ENCODE measurements around the gene C10orf105.

C10orf105 gene

DNA sequence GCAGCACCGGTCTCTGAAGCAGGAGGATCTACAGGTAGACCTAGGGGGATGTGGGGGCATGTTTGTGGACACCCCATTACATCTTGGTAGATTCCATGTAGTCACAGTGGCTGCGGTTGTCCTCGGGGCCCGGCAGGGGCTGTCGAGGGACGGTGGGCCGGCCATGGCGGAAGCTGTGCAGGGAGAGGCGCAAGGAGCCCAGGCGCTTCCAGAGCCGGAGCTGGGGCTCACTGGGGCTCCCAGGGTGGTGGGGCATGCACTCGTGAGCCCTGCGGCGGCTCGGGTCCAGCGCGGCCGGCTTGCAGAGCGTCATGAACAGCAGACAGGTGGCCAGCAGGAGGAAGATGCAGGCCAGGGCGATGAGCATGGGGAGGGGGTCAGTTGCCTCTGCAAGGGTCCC lies 3.7 kb downstream of the C10orf105 start:
- DNase-seq = no peak

DNA sequence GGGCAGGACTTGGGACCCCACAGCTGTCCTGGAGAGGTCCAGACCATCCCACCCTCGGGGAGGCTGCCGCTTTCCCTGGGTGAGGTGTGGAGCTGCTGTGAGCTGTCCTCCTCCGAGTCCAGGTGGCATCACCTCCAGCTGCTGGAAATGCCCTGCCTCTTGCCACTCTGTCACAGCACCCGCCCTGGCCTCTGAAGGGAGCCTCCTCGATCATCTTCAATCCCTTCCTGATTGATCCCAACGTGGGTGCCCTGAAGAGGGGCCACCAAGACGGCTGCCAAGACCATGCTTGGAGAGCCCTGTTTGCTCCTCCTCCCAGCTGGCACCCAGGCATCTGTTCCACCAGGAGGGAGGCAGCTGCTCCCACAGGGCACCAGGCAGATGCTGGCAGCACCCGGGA lies 4.6 kb downstream of the C10orf105 start:
- no peak for DNase-seq

DNA sequence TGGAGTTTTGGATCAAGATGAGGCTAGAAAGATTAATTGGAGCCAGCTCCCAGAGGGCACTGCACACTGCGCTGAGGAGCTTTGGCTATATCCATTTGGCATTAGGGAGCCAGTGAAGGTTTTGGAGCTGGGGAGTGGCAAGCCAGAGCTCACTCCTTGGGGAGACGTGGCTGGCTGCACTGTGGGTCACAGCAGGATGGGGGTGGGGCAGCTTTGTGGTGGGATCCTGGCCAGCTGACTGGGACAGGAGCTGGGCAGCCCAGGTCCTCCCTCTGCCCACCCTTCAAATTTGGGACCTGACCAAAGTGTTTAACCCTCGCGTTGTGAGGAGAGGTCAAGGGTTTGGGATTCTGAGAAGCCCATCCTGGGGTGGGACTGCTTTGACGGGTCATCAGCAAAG lies 5.0 kb downstream of the C10orf105 start:
- no peak for DNase-seq

DNA sequence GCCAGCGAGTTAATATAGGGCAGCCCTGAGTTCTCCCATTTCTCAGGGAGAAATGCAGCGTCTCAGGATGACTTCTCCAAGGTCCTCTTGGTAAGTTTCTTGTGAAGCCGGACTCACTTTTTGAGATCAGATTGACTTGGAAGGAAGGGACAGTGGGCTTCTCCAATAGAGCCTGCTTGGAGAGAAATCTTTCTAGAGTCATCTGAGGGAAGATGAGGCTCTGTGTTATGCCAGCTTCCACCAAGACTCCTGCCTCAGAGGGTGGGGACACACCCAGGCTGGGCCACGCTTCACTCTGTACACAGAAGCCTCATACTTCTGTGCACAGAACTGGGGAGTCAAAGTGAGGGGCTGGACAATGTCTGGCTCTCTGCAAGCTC lies 5.6 kb downstream of the C10orf105 start:
- DNase-seq = no peak

DNA sequence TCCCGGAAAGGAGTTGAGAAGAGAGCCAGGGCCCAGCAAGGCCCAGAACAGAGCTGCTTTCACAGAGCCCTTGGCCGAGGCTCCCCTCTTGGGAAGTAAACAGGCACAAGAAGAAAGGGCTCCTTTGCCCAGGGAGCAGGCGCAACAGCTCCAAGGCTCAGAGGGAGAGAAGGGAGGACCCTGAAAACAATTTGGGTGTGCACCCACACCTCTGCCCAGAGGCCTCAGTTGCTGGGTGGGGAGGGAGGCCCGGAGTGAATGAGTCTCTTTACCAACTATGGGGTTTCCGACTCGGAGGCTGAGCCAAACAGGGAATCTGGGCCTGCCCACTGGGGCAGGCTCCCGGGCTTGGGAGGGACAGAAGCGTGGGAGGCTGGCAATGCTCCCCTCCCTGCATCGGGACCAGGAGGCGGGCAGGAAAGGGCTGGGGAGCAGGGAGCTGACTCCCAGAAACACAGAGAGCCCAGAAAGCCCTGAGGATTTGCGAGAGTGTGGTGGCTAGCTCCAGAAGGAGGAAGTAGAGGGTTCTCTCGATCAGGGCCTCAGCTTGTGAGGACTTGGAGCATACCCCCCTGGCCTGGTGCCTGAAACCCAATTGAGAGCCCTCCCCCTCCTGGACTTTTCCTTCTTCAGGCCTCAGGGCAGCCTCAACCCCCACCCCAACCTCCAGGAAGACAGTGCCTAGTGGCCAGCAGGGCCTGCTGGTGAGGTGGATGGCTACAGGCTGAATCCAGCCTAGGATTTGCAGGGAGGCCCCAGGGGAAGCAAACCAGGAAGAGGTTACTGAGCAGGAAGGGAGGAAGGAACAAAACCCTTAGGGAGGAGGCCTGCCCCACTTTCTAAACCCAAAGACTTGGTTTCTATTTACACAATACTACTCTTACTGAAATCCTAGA lies 6.2 kb downstream of the C10orf105 start:
- peak; percentile 40 for DNase-seq

DNA sequence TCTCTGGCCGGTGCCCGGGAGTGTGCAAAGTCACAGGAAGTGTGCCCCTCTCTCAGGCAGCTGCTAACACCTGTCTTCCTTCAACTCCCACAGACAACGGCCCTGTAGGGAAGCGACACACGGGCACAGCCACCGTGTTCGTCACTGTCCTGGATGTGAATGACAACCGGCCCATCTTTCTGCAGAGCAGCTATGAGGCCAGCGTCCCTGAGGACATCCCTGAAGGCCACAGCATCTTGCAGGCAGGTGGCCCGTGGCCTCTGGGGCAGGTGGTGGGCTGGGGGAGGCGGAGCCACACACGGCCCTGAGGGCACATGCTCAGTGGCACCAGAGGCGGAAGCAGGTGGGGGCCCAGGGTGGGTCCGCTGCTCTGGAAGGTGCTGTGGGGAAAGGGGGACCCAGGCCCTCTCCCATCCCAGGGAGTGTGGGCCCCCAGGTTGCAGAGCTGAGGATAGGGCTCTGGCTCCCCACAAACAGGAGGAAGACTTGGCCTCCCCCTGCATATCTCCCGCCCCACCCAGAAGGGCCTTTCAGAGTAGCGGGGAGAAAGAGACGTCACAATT lies 6.9 kb downstream of the C10orf105 start:
- no peak for DNase-seq

DNA sequence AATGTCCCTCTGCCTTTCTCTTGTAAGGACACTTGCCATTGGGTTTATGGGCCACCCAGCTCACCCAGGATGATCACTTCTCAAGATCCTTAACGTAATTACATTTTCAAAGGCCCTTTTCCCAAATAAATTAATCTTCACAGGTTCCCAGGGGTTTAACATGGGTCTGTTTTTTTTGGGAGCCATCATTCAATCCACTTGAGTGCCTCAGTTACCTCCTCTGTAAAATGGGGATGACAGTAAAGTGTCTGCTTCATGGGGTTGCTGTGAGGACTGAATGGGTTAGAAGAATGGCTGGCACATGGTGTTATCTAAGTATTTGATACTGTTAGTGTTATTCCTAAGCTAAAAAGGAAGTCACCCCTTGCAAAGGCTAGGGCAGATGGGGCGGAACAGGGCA lies 7.4 kb downstream of the C10orf105 start:
- DNase-seq = no peak

DNA sequence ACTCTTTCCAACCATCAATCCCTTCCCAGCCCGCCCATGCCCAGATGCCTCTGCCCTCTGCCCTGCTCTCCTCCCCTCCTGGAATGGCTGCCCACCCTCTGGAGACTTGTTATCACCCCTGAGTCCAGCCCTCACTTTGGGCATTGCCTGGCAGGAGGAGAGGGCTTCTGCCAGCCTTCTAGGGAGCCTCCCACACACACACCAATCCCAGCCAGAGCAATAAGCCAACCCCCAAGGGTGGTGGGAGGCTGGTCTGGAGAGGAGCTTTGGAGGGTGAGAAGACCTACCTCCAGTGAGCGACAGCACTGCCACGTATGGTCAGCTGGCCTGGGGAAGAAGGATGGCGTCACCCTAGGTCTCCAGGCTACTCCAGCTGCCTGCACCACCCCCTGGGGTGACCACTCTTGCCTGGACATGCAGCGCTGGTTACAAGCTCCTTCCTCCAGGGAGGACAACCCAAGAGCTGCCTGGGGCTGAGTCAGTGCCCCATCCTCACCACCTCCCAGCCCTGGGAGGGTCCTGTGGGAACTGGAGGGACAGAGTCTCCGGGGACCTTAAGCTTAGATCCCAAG lies 8.4 kb downstream of the C10orf105 start:
- DNase-seq = no peak

DNA sequence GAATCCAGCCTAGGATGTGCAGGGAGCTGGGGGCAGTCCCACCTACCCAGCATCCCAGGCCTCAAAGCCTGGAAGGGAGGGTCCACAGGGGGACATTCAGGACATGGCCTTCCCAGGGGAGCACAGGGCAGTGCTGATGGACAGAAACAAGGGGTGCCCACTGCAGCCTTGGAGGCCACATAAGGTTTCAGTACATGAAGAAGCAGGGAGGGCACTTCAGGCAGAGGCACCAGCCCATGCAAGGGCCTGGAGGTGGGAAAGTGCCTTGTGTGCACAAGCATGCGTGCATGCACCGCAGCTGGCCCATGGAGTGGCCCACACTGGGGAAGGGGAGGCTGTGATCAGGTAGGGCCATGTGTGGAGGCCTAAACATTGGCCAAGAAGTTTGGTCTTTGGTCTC lies 9.1 kb downstream of the C10orf105 start:
- DNase-seq = no peak

DNA sequence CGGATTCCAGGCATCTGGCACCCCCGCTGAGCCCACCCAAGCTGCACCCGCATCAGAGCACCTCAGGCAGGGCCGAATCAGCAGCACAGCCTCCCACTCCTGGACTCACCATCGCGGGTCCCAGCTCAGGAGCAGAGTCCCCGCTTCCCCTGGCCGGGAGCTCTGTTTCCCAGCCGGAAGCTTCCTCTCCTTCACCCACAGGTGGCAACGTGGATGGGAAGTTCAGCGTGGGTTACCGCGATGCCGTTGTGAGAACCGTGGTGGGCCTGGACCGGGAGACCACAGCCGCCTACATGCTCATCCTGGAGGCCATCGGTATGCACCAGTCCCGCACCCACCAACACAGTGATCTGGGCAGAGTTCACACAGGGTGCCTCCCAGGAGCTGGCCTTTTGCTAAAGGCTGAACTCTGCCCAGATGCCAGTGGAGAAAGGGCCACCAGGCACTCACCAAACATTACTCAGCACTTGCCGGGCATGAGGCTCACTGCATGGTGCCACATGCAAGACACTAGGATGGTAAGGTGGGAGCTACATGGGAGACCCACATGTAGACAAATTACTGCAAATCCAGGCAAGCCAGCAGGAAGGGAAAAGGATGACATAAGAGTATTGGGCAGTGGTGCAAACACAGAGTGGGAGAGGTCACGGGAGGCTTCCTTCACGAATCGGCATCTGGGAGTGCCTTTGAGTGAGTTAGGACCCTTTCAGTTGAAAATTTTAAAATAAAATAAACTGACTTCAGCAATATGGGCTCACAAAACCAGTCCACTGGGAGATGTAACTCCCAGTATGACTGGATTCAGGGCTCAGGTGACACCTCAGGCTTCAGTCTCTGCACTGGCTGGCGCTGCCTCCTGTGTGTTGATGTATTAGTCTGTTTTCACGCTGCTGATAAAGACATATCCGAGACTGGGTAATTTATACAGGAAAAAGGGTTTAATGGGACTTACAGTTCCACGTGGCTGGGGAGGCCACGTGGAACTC lies 10.4 kb downstream of the C10orf105 start:
- DNase-seq = no peak

DNA sequence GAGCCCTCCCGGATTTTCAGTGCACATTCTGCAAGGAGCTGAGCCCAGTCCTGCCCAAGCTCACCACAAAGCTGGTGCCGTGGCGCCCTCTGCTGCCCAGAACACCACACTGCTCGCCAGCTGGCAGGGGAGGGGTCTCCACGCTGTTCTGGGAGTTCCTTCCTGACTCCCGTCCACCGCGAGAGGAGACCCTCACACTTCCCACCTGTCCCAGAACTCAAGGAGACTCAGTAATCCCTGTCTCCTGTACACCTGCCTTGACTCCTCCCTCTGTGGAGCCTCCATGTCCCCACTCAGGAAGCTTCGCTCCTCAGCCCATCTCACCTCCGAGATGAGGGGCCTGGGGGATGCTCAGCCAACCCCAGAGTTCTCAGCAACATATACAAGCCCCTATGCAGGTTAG lies 11.3 kb downstream of the C10orf105 start:
- peak; percentile 91 for DNase-seq

DNA sequence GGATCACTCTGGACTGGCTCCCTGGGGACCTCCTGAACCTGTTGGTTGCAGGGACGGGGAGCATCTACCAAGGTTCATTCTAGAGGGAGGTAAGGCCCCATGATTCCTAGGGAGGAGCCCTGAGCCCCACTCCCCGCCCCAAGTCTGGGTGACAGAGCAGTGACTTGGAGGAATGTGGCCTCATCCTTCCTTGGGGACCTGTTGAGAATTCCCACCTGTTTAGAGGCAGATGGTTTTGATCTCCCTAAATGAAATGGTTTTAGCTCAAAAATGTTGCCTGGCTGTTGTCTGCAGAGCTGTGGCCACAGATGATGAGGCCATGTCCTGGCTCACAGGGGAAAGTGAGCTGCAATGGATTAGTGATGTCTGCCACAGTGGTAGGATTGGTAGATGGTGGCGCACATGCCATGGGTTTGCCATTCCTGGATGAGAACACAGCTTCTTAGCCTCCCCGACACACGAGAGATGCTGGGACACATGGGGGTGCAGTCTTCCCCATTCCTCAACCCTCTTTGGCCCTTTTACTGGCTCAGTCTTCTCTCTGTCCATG lies 12.3 kb downstream of the C10orf105 start:
- no peak for DNase-seq

DNA sequence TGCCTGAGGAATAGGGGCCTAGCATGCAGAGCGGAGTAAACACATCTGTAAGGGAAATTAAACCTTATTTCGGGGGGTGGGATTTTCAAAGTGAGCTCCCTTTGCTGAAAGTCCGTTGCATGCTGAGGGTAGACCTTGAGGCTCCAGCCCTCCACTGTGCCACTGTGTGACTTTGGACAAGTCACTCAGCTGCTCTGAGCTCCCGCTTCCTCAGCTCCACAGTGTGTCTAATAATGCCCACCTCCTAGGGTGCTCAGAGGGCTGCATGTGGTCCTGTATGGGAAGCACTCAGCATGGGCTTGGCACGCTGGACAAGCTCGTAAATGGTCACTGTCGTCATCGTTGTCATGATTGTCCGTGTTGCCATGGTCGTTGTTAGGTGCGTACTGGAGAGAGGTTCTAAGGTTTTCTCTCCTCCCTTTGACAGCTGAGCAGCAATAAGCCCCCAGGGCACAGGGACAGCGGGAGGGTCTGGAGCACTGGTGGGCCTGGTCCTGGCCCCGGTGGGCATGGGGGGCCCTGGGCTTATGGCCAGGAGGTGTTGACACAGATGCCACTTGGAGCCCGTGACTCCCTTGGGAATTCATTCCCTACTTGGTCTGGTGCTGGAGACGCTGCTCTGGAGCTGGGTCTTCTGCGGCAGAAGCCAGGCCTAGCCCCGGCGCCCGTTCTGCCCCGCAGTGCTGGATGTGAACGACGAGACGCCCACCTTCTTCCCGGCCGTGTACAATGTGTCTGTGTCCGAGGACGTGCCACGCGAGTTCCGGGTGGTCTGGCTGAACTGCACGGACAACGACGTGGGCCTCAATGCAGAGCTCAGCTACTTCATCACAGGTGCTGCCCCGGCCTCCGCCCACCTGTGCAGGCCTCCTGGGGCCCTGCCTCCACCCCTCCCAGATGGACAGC lies 13.1 kb downstream of the C10orf105 start:
- DNase-seq = no peak

DNA sequence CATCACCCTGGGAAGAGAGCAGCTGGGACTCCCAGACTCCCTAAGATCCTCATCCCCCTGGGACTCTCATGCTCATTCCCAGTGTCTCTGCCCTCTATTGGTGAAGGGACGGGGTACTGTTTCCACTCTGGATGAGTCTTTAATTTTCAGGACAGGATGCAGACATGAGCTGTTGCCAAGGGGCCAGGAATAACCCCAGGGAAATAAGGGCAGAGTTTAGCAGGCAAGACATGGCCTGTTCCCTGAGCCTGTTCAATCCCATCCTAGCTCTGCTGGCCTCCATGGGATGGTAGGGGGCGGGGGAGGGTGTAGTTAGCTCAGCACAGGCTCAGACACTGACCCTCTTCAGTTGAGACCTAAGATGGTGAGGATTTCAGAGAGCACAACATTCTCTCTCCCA lies 14.0 kb downstream of the C10orf105 start:
- DNase-seq = no peak

DNA sequence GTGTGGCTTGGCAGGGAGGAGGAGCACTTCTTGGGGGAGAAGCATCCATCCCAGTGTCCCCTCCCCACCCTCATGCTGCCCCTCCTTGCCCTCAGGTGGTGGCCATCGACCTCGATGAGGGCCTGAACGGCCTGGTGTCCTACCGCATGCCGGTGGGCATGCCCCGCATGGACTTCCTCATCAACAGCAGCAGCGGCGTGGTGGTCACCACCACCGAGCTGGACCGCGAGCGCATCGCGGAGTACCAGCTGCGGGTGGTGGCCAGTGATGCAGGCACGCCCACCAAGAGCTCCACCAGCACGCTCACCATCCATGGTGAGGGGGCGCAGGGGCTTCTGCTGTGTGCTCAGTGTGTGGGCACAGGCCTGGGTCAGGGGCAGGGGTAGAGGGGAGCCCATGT lies 14.8 kb downstream of the C10orf105 start:
- DNase-seq = no peak

DNA sequence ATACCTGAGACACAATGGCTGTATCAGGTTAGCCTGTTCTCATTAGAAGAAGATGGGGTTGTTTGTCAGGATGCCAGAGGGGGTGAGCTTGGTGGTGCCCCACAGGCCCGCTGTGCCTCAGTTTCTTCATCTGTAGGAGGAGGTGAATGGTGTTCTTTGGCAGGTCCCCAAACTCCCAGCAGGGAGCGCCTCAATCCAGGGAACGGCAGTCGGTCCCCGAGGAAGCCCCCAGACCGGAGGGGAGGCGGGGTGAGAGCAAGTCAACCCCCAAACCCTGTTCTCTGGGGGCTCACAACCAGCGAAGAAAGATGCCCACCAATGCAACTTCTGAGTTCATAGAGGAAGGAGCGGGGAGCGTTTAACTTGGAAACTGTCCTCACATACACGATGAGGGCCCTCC lies 16.0 kb downstream of the C10orf105 start:
- DNase-seq = no peak

DNA sequence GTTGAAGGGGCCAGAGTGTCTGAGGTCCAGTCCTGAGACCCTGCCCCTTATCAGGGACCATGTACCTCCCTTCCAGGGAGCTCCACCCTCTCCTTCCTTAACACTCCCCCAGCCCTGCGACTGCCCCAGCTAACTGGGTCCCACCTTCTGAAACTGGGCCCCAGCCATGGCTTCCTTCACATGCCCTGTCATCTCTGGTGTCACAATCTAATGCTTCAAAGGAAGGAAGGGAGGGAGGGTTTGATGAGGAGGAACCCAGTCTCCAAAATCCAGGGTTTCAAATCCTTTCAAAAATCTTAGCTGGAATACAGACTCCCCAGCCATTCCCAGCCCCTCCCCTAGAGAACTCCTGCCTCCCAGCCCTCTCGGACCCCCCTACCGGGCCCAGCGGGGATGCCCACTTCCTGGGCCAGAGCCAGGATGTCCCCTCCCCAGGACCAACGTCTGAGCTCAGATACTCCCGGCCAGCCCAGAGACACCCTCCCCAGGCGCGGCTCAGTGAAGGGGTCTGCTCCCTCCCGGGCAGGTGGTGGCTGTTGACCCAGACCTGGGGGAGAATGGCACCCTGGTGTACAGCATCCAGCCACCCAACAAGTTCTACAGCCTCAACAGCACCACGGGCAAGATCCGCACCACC lies 18.0 kb downstream of the C10orf105 start:
- no peak for DNase-seq

DNA sequence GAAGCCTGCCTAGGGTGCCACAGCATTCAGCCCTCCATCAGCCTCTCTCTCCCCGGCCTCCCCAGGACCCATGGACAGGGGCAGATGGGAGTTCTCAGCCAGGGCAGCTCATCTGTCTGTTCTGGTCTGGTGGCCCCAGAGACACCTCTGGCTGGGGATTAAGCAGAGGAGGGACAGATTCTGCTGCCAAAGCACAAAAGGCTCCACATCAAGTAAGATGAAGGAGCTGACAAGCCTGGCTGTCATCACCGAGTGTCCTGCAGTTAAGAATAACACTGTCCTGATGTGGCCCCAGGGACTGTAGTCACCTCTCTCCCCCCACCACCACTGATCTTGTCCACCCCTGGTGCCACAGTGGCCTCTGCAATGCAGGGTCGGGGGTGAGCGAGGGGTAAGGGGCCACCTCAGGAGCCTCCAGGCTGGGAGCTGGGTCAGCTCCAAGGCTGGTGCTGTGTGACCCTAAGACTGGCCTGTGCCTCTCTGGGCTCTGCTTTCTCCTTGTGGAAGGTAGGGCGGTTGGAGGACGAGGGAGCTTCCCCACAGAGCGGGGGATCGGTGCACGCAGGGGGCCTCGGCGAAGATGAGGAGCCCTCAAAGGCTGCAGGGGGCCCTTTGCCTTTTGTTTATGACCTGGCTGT lies 18.7 kb downstream of the C10orf105 start:
- no peak for DNase-seq

DNA sequence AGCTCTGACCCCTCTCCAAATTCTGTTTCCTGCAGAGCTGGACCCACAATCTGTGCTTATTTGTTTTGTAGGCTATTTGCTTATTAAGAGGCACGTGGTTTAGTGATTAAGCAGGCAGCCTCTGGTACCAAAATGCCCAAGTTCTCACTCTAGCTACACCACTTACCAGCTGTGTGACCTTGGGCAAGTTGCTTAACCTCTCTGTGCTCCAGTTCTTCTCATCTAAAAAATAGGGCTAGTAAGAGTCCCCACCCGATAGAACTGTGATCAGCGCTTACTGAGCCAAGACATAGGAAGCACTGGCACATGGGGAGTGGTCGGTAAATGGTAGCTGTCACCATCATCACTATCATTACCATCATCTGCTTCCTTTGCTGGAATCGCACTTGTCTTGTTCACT lies 20.8 kb downstream of the C10orf105 start:
- DNase-seq = no peak

DNA sequence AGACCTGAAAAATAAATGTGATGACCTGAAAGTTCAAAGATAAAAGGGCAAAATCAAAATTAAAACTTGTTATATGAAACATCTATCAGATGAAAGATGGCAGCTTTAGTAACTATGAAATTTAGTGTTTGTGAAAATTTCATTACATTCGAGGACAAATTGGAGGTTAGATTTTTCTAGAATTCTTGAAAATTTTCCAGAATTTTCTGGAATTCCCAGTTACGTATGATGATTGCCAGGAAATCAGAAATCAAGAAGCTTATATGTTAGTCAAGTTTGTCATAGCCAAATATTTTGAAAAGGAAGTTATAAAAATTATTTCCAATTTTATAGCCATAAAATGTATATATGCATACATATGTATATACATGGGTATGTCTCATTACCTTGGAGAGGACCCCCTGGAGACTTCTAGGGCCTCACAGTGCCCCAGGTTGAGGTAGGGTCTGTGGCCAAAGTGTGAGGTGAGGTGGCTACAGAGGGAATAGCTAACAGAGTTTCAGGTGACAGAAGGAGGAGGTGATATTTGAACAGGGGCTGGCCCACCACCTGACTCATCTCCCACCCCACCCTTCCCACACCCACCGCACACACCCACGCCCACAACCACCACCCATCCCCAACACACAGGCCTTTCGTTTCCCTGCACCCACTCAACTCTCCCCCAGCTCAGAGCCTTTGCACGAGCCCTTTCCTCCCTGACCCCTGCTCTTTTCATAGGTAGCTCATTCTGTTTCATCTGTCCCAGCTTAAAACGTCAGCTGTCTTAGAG lies 21.5 kb downstream of the C10orf105 start:
- DNase-seq = no peak
